HG03095 (cell line): Measurements from ENCODE around the gene SMYD5.
A peak's percentile ranks its signal among the peaks of the same experiment; 100 is the strongest.
"Not testable (repeated sequence)": the region's sequence is repeated elsewhere in the genome, so short reads cannot be mapped to it uniquely, and the experiment has no call there.

Experiments used
- ATAC-seq: cut with Tn5 transposase; IDR thresholded peaks from one replicate; pipeline ENCODE4 v1.9.1; 2021; ENCODE audit warnings: moderate library complexity; ENCODE audit not compliant: unreplicated experiment

The SMYD5 gene

GRCh38 chr2:73258186-73258912 lies 44.3 kb downstream of the SMYD5 start:
- ATAC-seq, result no peak

GRCh38 chr2:73258913-73259215 lies 44.8 kb downstream of the SMYD5 start:
- ATAC-seq, result no peak

- no peak for ATAC-seq
These were observed 45.2 kb downstream of the SMYD5 start for GRCh38 chr2:73259276-73259675.

GRCh38 chr2:73259704-73260337 lies 45.8 kb downstream of the SMYD5 start:
- ATAC-seq, result no peak

- ATAC-seq, result no peak
These were observed 46.4 kb downstream of the SMYD5 start for GRCh38 chr2:73260338-73260984.

GRCh38 chr2:73262108-73262651 lies 48.1 kb downstream of the SMYD5 start:
- ATAC-seq, result no peak

- not testable (repeated sequence) for ATAC-seq
These were observed 48.8 kb downstream of the SMYD5 start for GRCh38 chr2:73262691-73263429.

GRCh38 chr2:73263540-73264331 lies 49.7 kb downstream of the SMYD5 start:
- ATAC-seq, result no peak

GRCh38 chr2:73264332-73264606 lies 50.2 kb downstream of the SMYD5 start:
- ATAC-seq, result no peak

- ATAC-seq, result no peak
These were observed 50.7 kb downstream of the SMYD5 start for GRCh38 chr2:73264783-73265182.

GRCh38 chr2:73265298-73266060 lies 51.4 kb downstream of the SMYD5 start:
- no peak for ATAC-seq

GRCh38 chr2:73266061-73266901 lies 52.2 kb downstream of the SMYD5 start:
- ATAC-seq, result no peak

GRCh38 chr2:73267008-73267407 lies 53.0 kb downstream of the SMYD5 start:
- no peak for ATAC-seq

GRCh38 chr2:73268366-73268829 lies 54.4 kb downstream of the SMYD5 start:
- ATAC-seq, result no peak

GRCh38 chr2:73268830-73269685 lies 55.0 kb downstream of the SMYD5 start:
- ATAC-seq, result peak; percentile 81

- no peak for ATAC-seq
These were observed 55.8 kb downstream of the SMYD5 start for GRCh38 chr2:73269686-73270465.

GRCh38 chr2:73272270-73272669 lies 58.2 kb downstream of the SMYD5 start:
- no peak for ATAC-seq
